Activated CD4-positive, alpha-beta memory T cell treated with anti-CD3 and anti-CD28 coated beads for 36 hours (primary cell): ENCODE results near the gene USP21. TPM values are rescaled to one million over a fixed set of nuclear protein-coding genes. Genes with fewer than 3 reads are reported as not detected.
"Not testable (repeated sequence)": the region's sequence is repeated elsewhere in the genome, so short reads cannot be mapped to it uniquely, and the experiment has no call there.

Experiments used
- CTCF ChIA-PET: fragments of 350-600 bp; sonication (Branson Sonifier 250); formaldehyde crosslinking; loops from one replicate; lab custom pipeline; 2021; ENCODE audit warnings: antibody characterized with exemption, inconsistent platforms; lab: Charles Lee
- POLR2A ChIA-PET: fragments of 350-600 bp; sonication (Branson Sonifier 250); formaldehyde crosslinking; loops from one replicate; lab custom pipeline; 2021; ENCODE audit warnings: antibody characterized with exemption; lab: Charles Lee
- DNase-seq: peaks from one replicate; pipeline ENCODE4 v3.0.0-alpha.2; 2020
- H3K27ac Mint-ChIP-seq: one replicate; pipeline ENCODE4 v1.8.0; 2021; ENCODE audit warnings: mixed read lengths
- H3K27me3 Mint-ChIP-seq: one replicate; pipeline ENCODE4 v1.8.0; 2021; ENCODE audit warnings: mixed read lengths
- H3K36me3 Mint-ChIP-seq: one replicate; pipeline ENCODE4 v1.8.0; 2021; ENCODE audit warnings: mixed read lengths
- H3K4me1 Mint-ChIP-seq: one replicate; pipeline ENCODE4 v1.8.0; 2021; ENCODE audit warnings: low read depth, mixed read lengths
- H3K4me3 Mint-ChIP-seq: one replicate; pipeline ENCODE4 v1.8.0; 2021; ENCODE audit warnings: mild to moderate bottlenecking, mixed read lengths
- H3K9me3 Mint-ChIP-seq: one replicate; pipeline ENCODE4 v1.8.0; 2021; ENCODE audit warnings: mixed read lengths
- intact Hi-C: fragments of 100-400 bp; cut with micrococcal nuclease; formaldehyde crosslinking; loops from one replicate; pipeline ENCODE4 v1.15.1; 2023
- total RNA-seq, 2 experiments: library from RNA; stranded (reverse); gene quantifications; one replicate each; pipeline ENCODE4 v1.2.3, GENCODE V29; 2021

The USP21 gene
- 10 to 100 TPM; 25.4 to 28.6 TPM for total RNA-seq

- intact Hi-C loops, result no loop called here
- ChIA-PET POLR2A (interaction anchor here (0.9 kb wide), 1 partner anchor 42 kb away, joined by 3 read pairs; no protein-coding TSS in a partner anchor), CTCF (interaction anchor here (0.8 to 1.9 kb wide), 3 partner anchors 12 to 62 kb away, joined by 3 to 4 read pairs (median 3); no protein-coding TSS in a partner anchor)
- DNase-seq, result peak; percentile 95
- Mint-ChIP-seq H3K9me3 (no peaks in the 10 kb centered on the region), H3K27ac (peak within 1 kb of the TSS; percentile 81), H3K36me3 (peaks cover 34% of the 10 kb centered on the region), H3K27me3 (no peaks in the 10 kb centered on the region), H3K4me1 (peaks cover 57% of the 10 kb centered on the region), H3K4me3 (peak within 1 kb of the TSS; percentile 78)
Measured at GRCh38 chr1:161159087-161159912, at the start of gene USP21. Gene USP21, plus strand, starts transcription at chr1:161159500. Its CDS starts 1,141 bp downstream, at chr1:161160641.

- Mint-ChIP-seq H3K4me3 (no peak overlapping the region), H3K4me1 (peaks cover 54% of the 10 kb centered on the region), H3K27me3 (no peaks in the 10 kb centered on the region), H3K9me3 (no peaks in the 10 kb centered on the region), H3K27ac (no peak overlapping the region), H3K36me3 (peaks cover 18% of the 10 kb centered on the region)
- intact Hi-C loops, result no loop called here
- DNase-seq, result no peak
- POLR2A ChIA-PET, result interaction anchor here (0.6 kb wide), 1 partner anchor 17 kb away, joined by 3 read pairs; no protein-coding TSS in a partner anchor
- CTCF ChIA-PET, result interaction anchor here (1.2 kb wide), 1 partner anchor 13 kb away, joined by 8 read pairs; the partner anchor contains the start of gene KLHDC9
Measured at GRCh38 chr1:161111117-161111516, 48.2 kb upstream of the USP21 start.

GRCh38 chr1:161111527-161111926 lies 47.8 kb upstream of the USP21 start:
- Mint-ChIP-seq H3K9me3 (no peaks in the 10 kb centered on the region), H3K27me3 (no peaks in the 10 kb centered on the region), H3K27ac (no peak overlapping the region), H3K36me3 (peaks cover 18% of the 10 kb centered on the region), H3K4me3 (no peak overlapping the region), H3K4me1 (peaks cover 56% of the 10 kb centered on the region)
- ChIA-PET POLR2A (no interaction called here), CTCF (interaction anchor here (1.1 to 1.2 kb wide), 2 partner anchors 14 to 161 kb away, joined by 3 to 8 read pairs; partner anchors contain the start of gene KLHDC9)
- intact Hi-C loops, result no loop called here
- DNase-seq, result no peak

GRCh38 chr1:161113915-161114314 lies 45.4 kb upstream of the USP21 start:
- no peak for DNase-seq
- Mint-ChIP-seq H3K4me1 (peaks cover 61% of the 10 kb centered on the region), H3K9me3 (no peaks in the 10 kb centered on the region), H3K27me3 (no peaks in the 10 kb centered on the region), H3K27ac (peak overlapping the region; percentile 84), H3K4me3 (no peak overlapping the region), H3K36me3 (peaks cover 22% of the 10 kb centered on the region)
- ChIA-PET CTCF (interaction anchor here (1.1 kb wide), 1 partner anchor 17 kb away, joined by 3 read pairs; no protein-coding TSS in a partner anchor), POLR2A (interaction anchor here (1.4 kb wide), 1 partner anchor 68 kb away, joined by 4 read pairs; the partner anchor contains the start of gene USF1)
- intact Hi-C loops, result loop anchor here (2.0 kb wide), 1 partner anchor 13 kb away; no protein-coding TSS in a partner anchor

- Mint-ChIP-seq H3K9me3 (no peaks in the 10 kb centered on the region), H3K36me3 (peaks cover 21% of the 10 kb centered on the region), H3K27ac (peak overlapping the region; percentile 84), H3K4me1 (peaks cover 64% of the 10 kb centered on the region), H3K4me3 (no peak overlapping the region), H3K27me3 (no peaks in the 10 kb centered on the region)
- CTCF ChIA-PET, result interaction anchor here (1.1 kb wide), 1 partner anchor 18 kb away, joined by 3 read pairs; no protein-coding TSS in a partner anchor
- intact Hi-C loops, result loop anchor here (2.0 kb wide), 1 partner anchor 14 kb away; no protein-coding TSS in a partner anchor
- POLR2A ChIA-PET, result interaction anchor here (1.3 to 1.4 kb wide), 2 partner anchors 15 to 69 kb away, joined by 4 to 5 read pairs; partner anchors contain the start of gene USF1
- no peak for DNase-seq
Measured at GRCh38 chr1:161114556-161114955, 44.7 kb upstream of the USP21 start.

- H3K27me3 Mint-ChIP-seq, result no peaks in the 10 kb centered on the region
- peak overlapping the region; percentile 93 for H3K4me3 Mint-ChIP-seq
- CTCF ChIA-PET, result no interaction called here
- DNase-seq, result peak; percentile 76
- peak overlapping the region; percentile 84 for H3K27ac Mint-ChIP-seq
- intact Hi-C loops, result loop anchor here (1.0 to 5.0 kb wide), 8 partner anchors 14 to 853 kb away; partner anchors contain the start of genes ARHGAP30, DCAF8, DEDD and SDHC
- no peaks in the 10 kb centered on the region for H3K9me3 Mint-ChIP-seq
- H3K36me3 Mint-ChIP-seq, result peaks cover 26% of the 10 kb centered on the region
- POLR2A ChIA-PET, result interaction anchor here (1.3 to 3.2 kb wide), 3 partner anchors 16 to 69 kb away, joined by 4 to 18 read pairs (median 5); partner anchors contain the start of genes ARHGAP30 and USF1
- H3K4me1 Mint-ChIP-seq, result peaks cover 68% of the 10 kb centered on the region
Measured at GRCh38 chr1:161115132-161115711, 44.1 kb upstream of the USP21 start.

- Mint-ChIP-seq H3K4me1 (peaks cover 74% of the 10 kb centered on the region), H3K27ac (peak overlapping the region; percentile 84), H3K4me3 (peak overlapping the region; percentile 93), H3K36me3 (peaks cover 31% of the 10 kb centered on the region)
- intact Hi-C loops, result loop anchor here (1.0 to 5.0 kb wide), 8 partner anchors 15 to 854 kb away; partner anchors contain the start of genes ARHGAP30, DCAF8, DEDD and SDHC
- DNase-seq, H3K27me3 Mint-ChIP-seq, H3K9me3 Mint-ChIP-seq: not testable (repeated sequence)
- ChIA-PET CTCF (interaction anchor here (2.2 to 3.9 kb wide), 2 partner anchors 17 to 50 kb away, joined by 8 to 40 read pairs; partner anchors contain the start of genes KLHDC9 and PPOX), POLR2A (interaction anchor here (0.6 to 3.2 kb wide), 2 partner anchors 46 to 50 kb away, joined by 3 to 18 read pairs; partner anchors contain the start of gene ARHGAP30)
Measured at GRCh38 chr1:161115961-161116360, 43.3 kb upstream of the USP21 start.

GRCh38 chr1:161117759-161118581 lies 41.3 kb upstream of the USP21 start, which contains the start of the genes NIT1 and PFDN2:
Gene NIT1, plus strand, starts transcription at chr1:161118105. Its CDS starts 72 bp downstream, at chr1:161118177.
Gene PFDN2, minus strand, starts transcription at chr1:161118037. Its CDS starts 11 bp downstream, at chr1:161118026.
- peaks cover 43% of the 10 kb centered on the region for H3K36me3 Mint-ChIP-seq
- peak; percentile 92 for DNase-seq
- no peaks in the 10 kb centered on the region for H3K27me3 Mint-ChIP-seq
- intact Hi-C loops, result loop anchor here (1.0 to 5.0 kb wide), 5 partner anchors 35 to 856 kb away; partner anchors contain the start of genes DCAF8, F11R, SDHC and UFC1
- ChIA-PET CTCF (interaction anchor here (1.1 to 3.9 kb wide), 7 partner anchors 9 to 76 kb away, joined by 3 to 40 read pairs (median 4); partner anchors contain the start of genes ARHGAP30, KLHDC9 and PPOX), POLR2A (interaction anchor here (0.8 to 3.2 kb wide), 13 partner anchors 10 to 491 kb away, joined by 3 to 18 read pairs (median 5); partner anchors contain the start of genes ARHGAP30, PPOX, TOMM40L and TSTD1)
- no peaks in the 10 kb centered on the region for H3K9me3 Mint-ChIP-seq
- peak within 1 kb of the TSS; percentile 84 for H3K27ac Mint-ChIP-seq
- peaks cover 66% of the 10 kb centered on the region for H3K4me1 Mint-ChIP-seq
- H3K4me3 Mint-ChIP-seq, result peak within 1 kb of the TSS; percentile 93

GRCh38 chr1:161119092-161119903 lies 40.0 kb upstream of the USP21 start:
- intact Hi-C loops, result loop anchor here (1.0 to 5.0 kb wide), 5 partner anchors 13 to 857 kb away; partner anchors contain the start of genes DCAF8, DEDD, F11R and SDHC
- CTCF ChIA-PET, result interaction anchor here (0.6 to 3.9 kb wide), 5 partner anchors 21 to 111 kb away, joined by 3 to 40 read pairs (median 3); partner anchors contain the start of genes ARHGAP30 and KLHDC9

More at GRCh38 chr1:161119092-161119903, 40.0 kb upstream of the USP21 start:
- Mint-ChIP-seq H3K9me3 (no peaks in the 10 kb centered on the region), H3K27me3 (no peaks in the 10 kb centered on the region), H3K4me3 (peak overlapping the region; percentile 93), H3K27ac (peak overlapping the region; percentile 84), H3K36me3 (peaks cover 48% of the 10 kb centered on the region), H3K4me1 (peaks cover 53% of the 10 kb centered on the region)
- peak; percentile 85 for DNase-seq
- POLR2A ChIA-PET, result interaction anchor here (0.9 to 2.4 kb wide), 4 partner anchors 9 to 282 kb away, joined by 3 to 11 read pairs (median 4); partner anchors contain the start of gene USF1
